Hepatocyte (in vitro differentiated cells): ENCODE results near the gene EHD3. TPM values are rescaled to one million over a fixed set of nuclear protein-coding genes. Genes with fewer than 3 reads are reported as not detected.

Experiments
- DNase-seq: peaks from one replicate; pipeline ENCODE4 v3.0.0-alpha.2; 2016; ENCODE audit warnings: low spot score
- H2AFZ ChIP-seq: fragments of 200-600 bp; sonication (generic); 2 replicates; pipeline ENCODE4 v1.6.0; 2016; ENCODE audit warnings: antibody characterized with exemption, mild to moderate bottlenecking
- H3K27ac ChIP-seq: fragments of 200-600 bp; sonication (generic); 2 replicates; pipeline ENCODE4 v1.5.1; 2016; ENCODE audit warnings: mild to moderate bottlenecking
- H3K27me3 ChIP-seq: fragments of 200-600 bp; sonication (generic); 2 replicates; pipeline ENCODE4 v1.6.1; 2016
- H3K36me3 ChIP-seq: fragments of 200-600 bp; sonication (generic); replicated peaks from 2 replicates; pipeline ENCODE4 v1.5.1; 2016; ENCODE audit warnings: low read depth; ENCODE audit not compliant: insufficient read depth
- H3K4me1 ChIP-seq: fragments of 200-600 bp; sonication (generic); 2 replicates; pipeline ENCODE4 v1.5.1; 2016; ENCODE audit warnings: mild to moderate bottlenecking, moderate library complexity; ENCODE audit not compliant: insufficient read depth
- H3K4me2 ChIP-seq: fragments of 200-600 bp; sonication (generic); 2 replicates; pipeline ENCODE4 v1.6.0; 2016
- H3K4me3 ChIP-seq: fragments of 200-600 bp; sonication (generic); 2 replicates; pipeline ENCODE4 v1.5.1; 2016; ENCODE audit warnings: mild to moderate bottlenecking
- H3K79me2 ChIP-seq: fragments of 200-600 bp; sonication (generic); 2 replicates; pipeline ENCODE4 v1.6.0; 2017; ENCODE audit warnings: mild to moderate bottlenecking
- H3K9me2 ChIP-seq: fragments of 200-600 bp; sonication (generic); replicated peaks from 2 replicates; pipeline ENCODE4 v1.6.0; 2017; ENCODE audit warnings: mild to moderate bottlenecking; ENCODE audit not compliant: insufficient read depth
- H3K9me3 ChIP-seq: fragments of 200-600 bp; sonication (generic); 2 replicates; pipeline ENCODE4 v1.5.1; 2016; ENCODE audit warnings: low read depth, mild to moderate bottlenecking
- H4K20me1 ChIP-seq: fragments of 200-600 bp; sonication (generic); 2 replicates; pipeline ENCODE4 v1.6.0; 2016; ENCODE audit warnings: mild to moderate bottlenecking; ENCODE audit not compliant: insufficient read depth, poor library complexity, severe bottlenecking
- EZH2 ChIP-seq: fragments of 200-600 bp; sonication (generic); IDR thresholded peaks from 2 replicates; pipeline ENCODE4 v1.6.1; 2016; ENCODE audit warnings: antibody characterized with exemption, mild to moderate bottlenecking, borderline replicate concordance
- EZH2phosphoT487 ChIP-seq: fragments of 200-600 bp; sonication (generic); IDR thresholded peaks from one replicate; pipeline ENCODE4 v1.6.1; 2018; ENCODE audit warnings: antibody characterized with exemption, mild to moderate bottlenecking, low read depth, moderate library complexity; ENCODE audit not compliant: unreplicated experiment, severe bottlenecking
- WGBS: methylation state at CpG from one replicate; pipeline ENCODE4 v1.1.6; 2016; ENCODE audit warnings: low lambda C conversion rate; ENCODE audit errors: missing lambda C conversion rate; 5-methylcytosine and 5-hydroxymethylcytosine counted together
- polyA plus RNA-seq: library from polyadenylated mRNA; unstranded; fragments of >200 nt; fragmentation: Nextera tagmentation; extraction: Ambion mirVana; gene quantifications from 2 replicates; pipeline ENCODE4 v1.2.1, GENCODE V29; 2016
- total RNA-seq: library from RNA; depleted of rRNA; stranded (reverse); fragments of >200 nt; gene quantifications from 2 replicates; pipeline ENCODE4 v1.2.3, GENCODE V29; 2014
- TF ChIP-seq, protein P1 (sequence below): fragments of 200-600 bp; sonication (generic); IDR thresholded peaks from 2 replicates; pipeline ENCODE4 v1.5.1; 2016; ENCODE audit warnings: antibody characterized with exemption, mild to moderate bottlenecking; ENCODE audit not compliant: poor library complexity

Gene EHD3
- total and polyA plus RNA-seq, 2 experiments from 2014 or later: 4.5 to 6.2 TPM

GRCh38 chr2:31227711-31228125 lies 6.2 kb upstream of the EHD3 start:
- no peak for DNase-seq

DNA sequence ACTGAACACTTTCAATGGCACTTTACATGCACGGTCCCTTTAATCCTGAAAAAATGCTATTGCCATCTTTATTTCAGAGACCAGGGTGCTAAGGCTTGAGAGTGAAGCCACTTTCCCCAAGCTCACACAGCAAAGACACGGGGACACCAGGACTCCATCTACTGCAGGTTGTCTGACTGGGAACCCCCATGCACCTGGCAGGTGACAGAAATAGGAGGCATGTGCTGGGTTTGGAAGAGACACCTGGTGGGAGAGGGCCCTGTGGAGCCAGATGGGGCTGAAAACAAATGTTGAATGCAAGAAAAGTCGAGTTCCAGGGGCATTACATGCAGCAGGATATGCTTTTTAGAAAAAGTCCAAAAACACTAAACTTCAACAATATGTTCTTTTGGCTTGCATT lies 5.2 kb upstream of the EHD3 start:
- no peak for TF ChIP-seq EZH2phosphoT487
- TF ChIP-seq, protein P1, sequence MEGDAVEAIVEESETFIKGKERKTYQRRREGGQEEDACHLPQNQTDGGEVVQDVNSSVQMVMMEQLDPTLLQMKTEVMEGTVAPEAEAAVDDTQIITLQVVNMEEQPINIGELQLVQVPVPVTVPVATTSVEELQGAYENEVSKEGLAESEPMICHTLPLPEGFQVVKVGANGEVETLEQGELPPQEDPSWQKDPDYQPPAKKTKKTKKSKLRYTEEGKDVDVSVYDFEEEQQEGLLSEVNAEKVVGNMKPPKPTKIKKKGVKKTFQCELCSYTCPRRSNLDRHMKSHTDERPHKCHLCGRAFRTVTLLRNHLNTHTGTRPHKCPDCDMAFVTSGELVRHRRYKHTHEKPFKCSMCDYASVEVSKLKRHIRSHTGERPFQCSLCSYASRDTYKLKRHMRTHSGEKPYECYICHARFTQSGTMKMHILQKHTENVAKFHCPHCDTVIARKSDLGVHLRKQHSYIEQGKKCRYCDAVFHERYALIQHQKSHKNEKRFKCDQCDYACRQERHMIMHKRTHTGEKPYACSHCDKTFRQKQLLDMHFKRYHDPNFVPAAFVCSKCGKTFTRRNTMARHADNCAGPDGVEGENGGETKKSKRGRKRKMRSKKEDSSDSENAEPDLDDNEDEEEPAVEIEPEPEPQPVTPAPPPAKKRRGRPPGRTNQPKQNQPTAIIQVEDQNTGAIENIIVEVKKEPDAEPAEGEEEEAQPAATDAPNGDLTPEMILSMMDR: no peak
- no peak for TF ChIP-seq EZH2
- Histone ChIP-seq H3K9me3 (no peaks in the 10 kb centered on the region), H3K79me2 (no peaks in the 10 kb centered on the region), H3K36me3 (no peaks in the 10 kb centered on the region), H3K9me2 (no peaks in the 10 kb centered on the region), H2AFZ (no peak overlapping the region), H3K27ac (no peak overlapping the region), H3K4me1 (no peaks in the 10 kb centered on the region), H3K27me3 (no peaks in the 10 kb centered on the region), H4K20me1 (no peaks in the 10 kb centered on the region), H3K4me2 (no peak overlapping the region), H3K4me3 (no peak overlapping the region)
- WGBS: 88% methylated on average over 3 of the region's 3 CpGs
- no peak for DNase-seq

More at GRCh38 chr2:31227711-31228125, 6.2 kb upstream of the EHD3 start:
- H3K9me3 ChIP-seq: no peaks in the 10 kb centered on the region
- H3K36me3 ChIP-seq: no peaks in the 10 kb centered on the region
- H3K27ac ChIP-seq: no peak overlapping the region
- no peaks in the 10 kb centered on the region for H3K79me2 ChIP-seq
- no peaks in the 10 kb centered on the region for H3K27me3 ChIP-seq
- WGBS: 79% methylated on average over 10 of the region's 10 CpGs
- no peak for TF ChIP-seq EZH2phosphoT487
- TF ChIP-seq, protein P1: no peak
- no peak for TF ChIP-seq EZH2
- no peak overlapping the region for H3K4me2 ChIP-seq
- H2AFZ ChIP-seq: no peak overlapping the region
- H3K9me2 ChIP-seq: no peaks in the 10 kb centered on the region
- no peak overlapping the region for H3K4me3 ChIP-seq
- no peaks in the 10 kb centered on the region for H3K4me1 ChIP-seq
- no peaks in the 10 kb centered on the region for H4K20me1 ChIP-seq

DNA sequence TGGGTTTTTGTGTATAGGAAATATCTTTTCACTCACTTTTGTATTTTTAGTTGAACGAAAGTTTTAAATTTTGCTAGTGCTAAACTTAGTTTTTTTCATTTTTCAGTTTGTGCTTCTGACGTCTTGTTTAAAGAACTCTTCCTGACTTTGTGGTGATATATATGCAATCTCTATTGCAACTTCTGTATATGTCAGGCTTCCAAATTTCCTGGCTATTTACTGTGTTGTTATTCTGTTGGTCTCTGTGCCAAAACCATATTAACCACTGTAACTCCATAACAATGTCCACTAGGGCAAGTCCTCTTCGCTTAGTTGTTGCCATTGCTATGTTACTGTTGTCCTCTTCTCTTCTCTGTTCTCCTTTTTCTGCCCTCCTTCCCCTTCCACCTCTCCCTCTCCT lies 3.2 kb upstream of the EHD3 start:
- TF ChIP-seq, protein P1: no peak
- no peak for TF ChIP-seq EZH2phosphoT487
- no peak for TF ChIP-seq EZH2
- H3K4me1 ChIP-seq: peaks cover 6% of the 10 kb centered on the region
- no peaks in the 10 kb centered on the region for H3K36me3 ChIP-seq
- no peak overlapping the region for H3K27ac ChIP-seq
- H3K4me2 ChIP-seq: no peak overlapping the region
- no peak overlapping the region for H3K4me3 ChIP-seq
- WGBS: 84% methylated on average over 3 of the region's 3 CpGs
- H4K20me1 ChIP-seq: no peaks in the 10 kb centered on the region
- H3K9me3 ChIP-seq: no peaks in the 10 kb centered on the region
- no peak for DNase-seq
- H3K9me2 ChIP-seq: no peaks in the 10 kb centered on the region
- no peaks in the 10 kb centered on the region for H3K79me2 ChIP-seq
- H3K27me3 ChIP-seq: no peaks in the 10 kb centered on the region
- no peak overlapping the region for H2AFZ ChIP-seq
